Endothelial cell of hepatic sinusoid (primary cell): ENCODE measurements around the gene TBCD.

Source experiments
- in situ Hi-C: cut with HindIII; loops from 2 replicates; pipeline ENCODE4 v1.10.0; 2017; ENCODE audit warnings: low sequenced_read_pairs

The TBCD gene

DNA sequence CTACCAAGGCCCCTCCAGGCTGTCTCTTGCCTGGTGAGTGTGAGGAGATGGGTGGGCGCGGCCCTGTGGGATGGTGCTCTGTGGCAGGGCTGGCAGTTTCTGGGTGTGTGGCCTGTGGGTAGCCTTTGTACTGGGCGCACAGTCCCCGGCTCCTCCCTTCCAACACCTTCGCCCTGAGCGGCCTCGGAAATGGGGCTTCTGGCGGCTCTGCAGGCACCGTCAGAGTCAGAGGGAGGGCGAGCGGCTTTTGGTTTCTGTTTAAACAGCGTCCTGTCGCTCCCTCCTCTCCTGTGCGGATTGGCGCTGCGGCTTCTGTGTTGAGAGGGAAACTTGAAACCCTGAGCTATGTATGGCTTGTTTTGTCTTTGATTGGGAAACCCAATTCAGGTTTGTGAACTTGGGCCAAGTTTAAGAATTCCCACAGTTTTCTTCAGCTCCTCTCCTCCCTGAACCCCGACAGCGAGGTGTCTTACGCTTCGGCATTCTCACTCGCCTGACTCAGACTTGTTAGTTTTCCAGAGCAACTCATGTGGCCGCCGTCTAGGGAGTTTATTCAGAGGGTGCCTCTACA lies 96.2 kb downstream of the TBCD start:
- in situ Hi-C loops = loop anchor here (5.0 kb wide), 2 partner anchors 64 to 94 kb away; no protein-coding TSS in a partner anchor

GRCh38 chr17:82849076-82849945 lies 97.4 kb downstream of the TBCD start:
- in situ Hi-C loops = loop anchor here (5.0 kb wide), 2 partner anchors 63 to 93 kb away; no protein-coding TSS in a partner anchor

GRCh38 chr17:82851381-82851780 lies 99.5 kb downstream of the TBCD start:
- in situ Hi-C loops = no loop called here

- in situ Hi-C loops = no loop called here
These were observed 102.4 kb downstream of the TBCD start for GRCh38 chr17:82854226-82854625.

- in situ Hi-C loops = no loop called here
These were observed 104.5 kb downstream of the TBCD start for GRCh38 chr17:82856361-82856760.

- in situ Hi-C loops = no loop called here
These were observed 106.7 kb downstream of the TBCD start for GRCh38 chr17:82858376-82859126.

DNA sequence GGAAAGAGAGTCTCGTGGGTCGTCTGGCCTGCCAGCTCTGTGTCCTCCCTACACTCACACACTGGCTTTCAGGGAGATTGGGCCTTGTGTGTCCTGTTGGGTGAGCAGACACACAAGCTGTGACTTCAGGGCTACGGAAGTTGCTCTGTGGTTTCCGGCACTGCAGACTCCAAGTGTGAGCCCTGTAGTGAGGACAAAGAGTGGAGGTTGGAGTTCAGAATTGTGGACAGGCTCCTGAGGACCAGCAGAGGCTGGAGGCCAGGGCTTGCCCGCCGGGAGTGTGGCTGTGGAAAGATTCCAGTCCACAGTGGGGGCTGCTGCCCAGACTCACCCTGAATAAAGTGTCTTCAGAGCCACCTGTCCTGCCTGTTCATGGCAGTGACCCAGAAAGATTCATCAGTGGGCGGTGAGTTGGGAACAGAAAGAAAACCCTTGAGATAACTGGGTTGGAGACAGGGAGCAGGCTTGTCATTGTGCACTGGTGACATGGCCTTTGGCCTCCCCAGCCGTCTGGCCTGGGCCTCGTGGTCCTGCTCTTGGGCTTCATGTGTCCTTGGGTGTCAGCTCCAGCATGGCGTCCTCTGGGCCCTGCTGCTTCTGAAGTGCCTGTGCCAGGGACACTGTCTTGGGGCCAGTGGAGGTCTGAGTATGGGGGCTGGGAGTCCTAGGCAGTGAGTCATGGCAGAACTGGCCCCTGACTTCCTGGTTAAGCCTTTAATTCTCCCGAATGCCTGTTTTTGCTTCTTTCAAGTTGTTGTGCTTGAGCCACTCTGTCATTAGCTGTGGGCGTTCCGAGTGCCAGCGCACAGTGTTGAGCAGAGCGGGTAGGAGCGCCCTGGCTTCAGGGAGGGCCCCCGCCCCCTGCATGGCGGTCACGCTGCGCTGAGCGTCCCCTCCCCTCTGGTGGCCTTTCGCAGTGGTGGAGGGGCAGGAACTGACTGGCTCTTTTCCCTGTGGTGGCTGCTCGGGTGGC lies 107.9 kb downstream of the TBCD start:
- in situ Hi-C loops = no loop called here

- in situ Hi-C loops = no loop called here
These were observed 108.9 kb downstream of the TBCD start for GRCh38 chr17:82860606-82861392.

GRCh38 chr17:82861393-82861775 lies 109.5 kb downstream of the TBCD start:
- in situ Hi-C loops = no loop called here

DNA sequence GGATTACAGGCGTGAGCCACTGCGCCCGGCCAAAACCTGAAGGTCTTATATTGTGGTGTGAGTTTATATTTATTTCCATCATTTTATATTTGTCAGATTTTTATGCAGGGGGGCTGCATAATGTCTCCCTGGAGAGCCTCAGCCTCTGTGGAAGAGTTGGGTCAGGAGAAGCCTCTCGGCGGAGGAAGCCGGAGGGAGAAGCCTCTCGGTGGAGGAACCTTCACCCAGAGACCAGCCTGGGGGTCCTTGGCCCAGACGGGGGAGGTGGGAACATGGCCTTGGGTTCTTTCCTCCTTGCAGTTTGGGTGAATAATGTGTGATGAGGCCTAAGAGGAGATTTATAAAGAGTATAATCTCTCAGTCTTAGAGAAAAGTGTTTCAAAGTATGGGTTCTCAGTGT lies 110.3 kb downstream of the TBCD start:
- in situ Hi-C loops = no loop called here

GRCh38 chr17:82862737-82863382 lies 111.0 kb downstream of the TBCD start:
- in situ Hi-C loops = no loop called here

GRCh38 chr17:82863383-82863940 lies 111.6 kb downstream of the TBCD start:
- in situ Hi-C loops = no loop called here

- in situ Hi-C loops = no loop called here
These were observed 112.3 kb downstream of the TBCD start for GRCh38 chr17:82863941-82864712.

- in situ Hi-C loops = no loop called here
These were observed 112.9 kb downstream of the TBCD start for GRCh38 chr17:82864713-82865248.

- in situ Hi-C loops = no loop called here
These were observed 113.4 kb downstream of the TBCD start for GRCh38 chr17:82865274-82865673.

GRCh38 chr17:82865774-82866395 lies 114.0 kb downstream of the TBCD start:
- in situ Hi-C loops = no loop called here

DNA sequence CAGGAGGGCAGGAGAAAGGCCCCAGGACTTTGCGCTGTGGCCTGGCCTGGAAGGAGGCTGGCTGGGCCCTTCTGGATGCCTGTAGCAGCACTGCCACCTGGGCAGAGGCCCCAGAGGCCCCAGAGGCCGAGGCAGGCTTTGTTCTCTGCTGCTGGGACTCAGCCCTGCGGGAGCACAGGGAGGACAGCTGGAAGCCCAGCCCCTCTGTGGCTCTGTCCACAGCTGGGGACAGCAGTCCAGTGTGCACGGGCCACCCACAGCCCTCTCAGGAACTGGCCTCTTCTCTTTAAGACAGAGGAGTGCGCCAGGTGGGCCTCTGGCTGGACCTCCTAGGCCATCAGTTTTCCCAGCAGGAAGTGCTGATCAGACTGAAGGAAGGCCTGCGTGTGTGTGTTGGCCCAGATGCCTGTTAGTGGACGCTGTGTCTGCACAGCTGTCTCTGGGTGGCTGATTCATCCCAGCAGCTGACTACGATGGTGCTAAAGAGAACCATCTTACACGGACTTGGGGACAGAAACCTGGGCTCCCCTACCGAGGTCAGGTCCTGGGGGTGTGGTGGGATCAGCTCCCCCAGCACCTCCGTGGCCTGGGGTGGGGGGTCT lies 114.8 kb downstream of the TBCD start:
- in situ Hi-C loops = no loop called here
